A549 (cell line): ENCODE measurements around the gene TRIM65. TPM values are rescaled to one million over a fixed set of nuclear protein-coding genes. Genes with fewer than 3 reads are reported as not detected.

Experiments used
- ATAC-seq, 2 experiments: fragments of 200-7000 bp in 1 of 2; fragments of >200 bp in 1 of 2; cut with Nextera tagmentation in 1 of 2; cut with Tn5 transposase in 1 of 2; 3 replicates each; pipeline versions ENCODE4 v1.8.0 to v1.9.1; 2018 to 2020; ENCODE audit warnings: mild to moderate bottlenecking in 1 of 2, moderate library complexity in 1 of 2
- CTCF ChIA-PET: fragments of 300-600 bp; sonication (Branson Sonifier 250); formaldehyde crosslinking; extraction: SDS; loops from one replicate; lab custom pipeline; 2021; ENCODE audit warnings: antibody characterized with exemption, inconsistent platforms; lab: Yijun Ruan, JAX
- POLR2A ChIA-PET: fragments of 350-600 bp; formaldehyde crosslinking; extraction: SDS; loops from one replicate; lab custom pipeline; 2021; ENCODE audit warnings: antibody characterized with exemption, inconsistent platforms; lab: Yijun Ruan, JAX
- DNase-seq, 2 experiments: peaks; one replicate each; pipeline versions ENCODE4 v3.0.0 to v3.0.0-alpha.2; 2011 to 2016; ENCODE audit warnings: low read depth in 1 of 2, low spot score in 1 of 2
- FAIRE-seq: peaks from 2 replicates; lab custom pipeline; 2011; peaks lifted over from hg19 to GRCh38; lab: Jason Lieb, UNC
- H3K27ac ChIP-seq, 2 experiments: fragments of >200 bp; sonication (Bioruptor Twin); formaldehyde crosslinking; 3 replicates each; pipeline ENCODE4 v1.5.1; 2016 to 2017
- H3K4me1 ChIP-seq: fragments of >200 bp; sonication (Bioruptor Twin); formaldehyde crosslinking; 3 replicates; pipeline ENCODE4 v1.6.1; 2016
- H3K4me2 ChIP-seq: fragments of >200 bp; sonication (Bioruptor Twin); formaldehyde crosslinking; 3 replicates; pipeline ENCODE4 v1.6.1; 2016
- H3K4me3 ChIP-seq: fragments of >200 bp; sonication (Bioruptor Twin); formaldehyde crosslinking; 3 replicates; pipeline ENCODE4 v1.5.1; 2016
- H3K9me3 ChIP-seq: fragments of >200 bp; sonication (Bioruptor Twin); formaldehyde crosslinking; 3 replicates; pipeline ENCODE4 v1.6.1; 2016
- CBX2 ChIP-seq: fragments of 200-600 bp; sonication (generic); IDR thresholded peaks from 2 replicates; pipeline ENCODE4 v1.6.1; 2016; ENCODE audit warnings: low read depth, mild to moderate bottlenecking, borderline replicate concordance
- CBX8 ChIP-seq: fragments of 200-600 bp; sonication (generic); IDR thresholded peaks from 2 replicates; pipeline ENCODE4 v1.6.1; 2016
- CEBPB ChIP-seq, 2 experiments: fragments of >200 bp in 1 of 2; sonication (Bioruptor Twin) in 1 of 2; formaldehyde crosslinking in 1 of 2; IDR thresholded peaks; 2 replicates each; pipeline ENCODE4 v1.6.1; 2012 to 2016
- CHD2 ChIP-seq: fragments of 150-350 bp; IDR thresholded peaks from 2 replicates; pipeline ENCODE4 v1.6.1; 2014; ENCODE audit warnings: low read length; ENCODE audit not compliant: partially characterized antibody
- EP300 ChIP-seq, 2 experiments: fragments of >200 bp; sonication (Bioruptor Twin); formaldehyde crosslinking; IDR thresholded peaks; 2 replicates in 1 of 2; 3 replicates in 1 of 2; pipeline ENCODE4 v1.6.1; 2016 to 2017
- FOXS1 ChIP-seq: fragments of 250-450 bp; sonication (Bioruptor Pico); IDR thresholded peaks from 2 replicates; pipeline ENCODE4 v1.5.0; 2020; ENCODE audit warnings: mild to moderate bottlenecking, moderate library complexity
- GATA3 ChIP-seq: IDR thresholded peaks from 2 replicates; pipeline ENCODE4 v1.6.1; 2012; ENCODE audit warnings: borderline replicate concordance
- HEYL ChIP-seq: fragments of 250-450 bp; sonication (Bioruptor Pico); IDR thresholded peaks from 2 replicates; pipeline ENCODE4 v1.8.0; 2021; ENCODE audit warnings: mild to moderate bottlenecking, moderate library complexity
- HOXB13 ChIP-seq: fragments of 250-450 bp; sonication (Bioruptor Pico); IDR thresholded peaks from 2 replicates; pipeline ENCODE4 v1.5.0; 2020; ENCODE audit warnings: low read depth, mild to moderate bottlenecking, moderate library complexity
- HOXB5 ChIP-seq: fragments of 250-450 bp; sonication (Bioruptor Pico); IDR thresholded peaks from 2 replicates; pipeline ENCODE4 v1.5.0; 2020; ENCODE audit warnings: mild to moderate bottlenecking, moderate library complexity
- JUN ChIP-seq, 2 experiments: fragments of >200 bp; sonication (Bioruptor Twin); formaldehyde crosslinking; IDR thresholded peaks; 2 replicates in 1 of 2; 3 replicates in 1 of 2; pipeline ENCODE4 v1.6.1; 2016 to 2017
- KDM5A ChIP-seq: fragments of 200-600 bp; sonication (generic); IDR thresholded peaks from 2 replicates; pipeline ENCODE4 v1.6.1; 2016; ENCODE audit warnings: antibody characterized with exemption, mild to moderate bottlenecking
- MAFK ChIP-seq: fragments of 450-650 bp; IDR thresholded peaks from 2 replicates; pipeline ENCODE4 v1.6.1; 2014; ENCODE audit not compliant: partially characterized antibody
- MYC ChIP-seq: IDR thresholded peaks from 2 replicates; pipeline ENCODE4 v1.6.1; 2012; ENCODE audit warnings: mild to moderate bottlenecking, inconsistent platforms, low read length, improper control_type of control experiment, borderline replicate concordance
- NPAS2 ChIP-seq: fragments of 250-450 bp; sonication (Bioruptor Pico); IDR thresholded peaks from 2 replicates; pipeline ENCODE4 v1.8.0; 2022; ENCODE audit warnings: mild to moderate bottlenecking, moderate library complexity, borderline replicate concordance
- POLR2AphosphoS2 ChIP-seq: conservative IDR thresholded peaks from 2 replicates; pipeline ENCODE4 v1.6.1; 2012; ENCODE audit warnings: low read length, improper control_type of control experiment, inconsistent platforms
- RARB ChIP-seq: fragments of 250-450 bp; sonication (Bioruptor Pico); IDR thresholded peaks from 2 replicates; pipeline ENCODE4 v1.8.0; 2021; ENCODE audit warnings: mild to moderate bottlenecking, moderate library complexity
- RCOR1 ChIP-seq: fragments of 150-350 bp; IDR thresholded peaks from 2 replicates; pipeline ENCODE4 v1.6.1; 2014; ENCODE audit warnings: antibody characterized with exemption, low read length, low read depth
- RFX5 ChIP-seq: fragments of 450-650 bp; IDR thresholded peaks from 2 replicates; pipeline ENCODE4 v1.7.1; 2014; ENCODE audit warnings: antibody characterized with exemption, mild to moderate bottlenecking, moderate library complexity
- RNF2 ChIP-seq: fragments of 200-600 bp; sonication (generic); IDR thresholded peaks from 2 replicates; pipeline ENCODE4 v1.6.1; 2016; ENCODE audit warnings: low read depth, mild to moderate bottlenecking, antibody characterized with exemption, moderate library complexity, borderline replicate concordance
- SREBF2 ChIP-seq: fragments of 450-650 bp; IDR thresholded peaks from 2 replicates; pipeline ENCODE4 v1.6.1; 2014; ENCODE audit warnings: mild to moderate bottlenecking, moderate library complexity
- ZFP36 ChIP-seq: fragments of 450-650 bp; IDR thresholded peaks from 2 replicates; pipeline ENCODE4 v1.6.1; 2014; ENCODE audit warnings: borderline replicate concordance; ENCODE audit not compliant: partially characterized antibody
- WGBS: methylation state at CpG from one replicate; pipeline ENCODE4 v1.1.6; 2017; ENCODE audit errors: missing lambda C conversion rate; 5-methylcytosine and 5-hydroxymethylcytosine counted together
- polyA plus RNA-seq, 4 experiments: library from polyadenylated mRNA; depleted of rRNA in 3 of 4; stranded (reverse); fragments of >200 nt; fragmentation: RNase III in 1 of 4; extraction: RNeasy Plus Mini Kit Qiagen cat#74134 plus additional on column Dnase treatment in 1 of 4; gene quantifications; 2 replicates in 3 of 4; 3 replicates in 1 of 4; pipeline ENCODE4 v1.2.3, GENCODE V29; 2011 to 2017
- TF ChIP-seq, protein P1 (sequence below): fragments of 150-350 bp; IDR thresholded peaks from 2 replicates; pipeline ENCODE4 v1.6.1; 2014; ENCODE audit warnings: low read depth, mild to moderate bottlenecking, low read length
- TF ChIP-seq, protein P2 (sequence below): fragments of 450-650 bp; IDR thresholded peaks from 2 replicates; pipeline ENCODE4 v1.6.1; 2014; ENCODE audit warnings: antibody characterized with exemption
- TF ChIP-seq, protein P3 (sequence below): IDR thresholded peaks from 2 replicates; pipeline ENCODE4 v1.6.1; 2012

Gene TRIM65
- polyA plus RNA-seq, 2 of the 4 experiments (the other 2 are of a cell fraction) = 13.5 to 30.2 TPM

DNA sequence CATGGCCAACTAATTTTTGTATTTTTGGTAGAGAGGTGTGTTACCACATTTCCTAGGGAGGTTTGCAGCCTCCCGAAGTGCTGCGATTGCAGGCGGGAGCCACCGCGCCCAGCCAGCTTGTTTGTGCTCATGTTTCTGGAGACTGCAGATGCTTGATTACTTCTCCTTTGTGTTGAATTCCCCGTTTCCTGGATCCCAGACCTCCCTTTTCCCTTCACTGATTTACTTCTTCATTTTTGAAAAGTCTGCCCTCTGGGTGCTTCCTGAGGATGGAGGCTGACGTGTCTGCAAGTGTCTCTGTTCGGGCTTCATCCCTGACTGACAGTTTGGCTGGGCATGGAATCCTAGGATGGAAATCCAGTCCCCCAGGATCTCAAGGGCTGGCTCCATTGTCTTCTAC, 11.3 kb downstream of the TRIM65 start:
- CTCF ChIA-PET = interaction anchor here (0.7 to 22.8 kb wide), 4 partner anchors 8 to 29 kb away, joined by 3 to 513 read pairs (median 258); partner anchors contain the start of genes MRPL38, TRIM47 and TRIM65
- Histone ChIP-seq H3K4me3 (no peak overlapping the region), H3K4me1 (no peaks in the 10 kb centered on the region), H3K4me2 (no peak overlapping the region), H3K9me3 (no peaks in the 10 kb centered on the region), H3K27ac (no peak overlapping the region)
- DNase-seq = no peak
- 90% methylated on average over 8 of the region's 8 CpGs for whole genome bisulfite sequencing
- ATAC-seq = no peak
- TF ChIP-seq SREBF2 (no peak), NPAS2 (CRISPR knock-in tag) (no peak), MYC (no peak), HOXB5 (CRISPR knock-in tag) (no peak), RARB (no peak), CBX8 (no peak), JUN (IDR thresholded peaks at IDR 0.05) (no peak), CHD2 (no peak), HOXB13 (CRISPR knock-in tag) (no peak), FOXS1 (CRISPR knock-in tag) (no peak), POLR2AphosphoS2 (no peak)
- TF ChIP-seq, protein P1, sequence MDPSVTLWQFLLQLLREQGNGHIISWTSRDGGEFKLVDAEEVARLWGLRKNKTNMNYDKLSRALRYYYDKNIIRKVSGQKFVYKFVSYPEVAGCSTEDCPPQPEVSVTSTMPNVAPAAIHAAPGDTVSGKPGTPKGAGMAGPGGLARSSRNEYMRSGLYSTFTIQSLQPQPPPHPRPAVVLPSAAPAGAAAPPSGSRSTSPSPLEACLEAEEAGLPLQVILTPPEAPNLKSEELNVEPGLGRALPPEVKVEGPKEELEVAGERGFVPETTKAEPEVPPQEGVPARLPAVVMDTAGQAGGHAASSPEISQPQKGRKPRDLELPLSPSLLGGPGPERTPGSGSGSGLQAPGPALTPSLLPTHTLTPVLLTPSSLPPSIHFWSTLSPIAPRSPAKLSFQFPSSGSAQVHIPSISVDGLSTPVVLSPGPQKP = no peak
- TF ChIP-seq, protein P2, sequence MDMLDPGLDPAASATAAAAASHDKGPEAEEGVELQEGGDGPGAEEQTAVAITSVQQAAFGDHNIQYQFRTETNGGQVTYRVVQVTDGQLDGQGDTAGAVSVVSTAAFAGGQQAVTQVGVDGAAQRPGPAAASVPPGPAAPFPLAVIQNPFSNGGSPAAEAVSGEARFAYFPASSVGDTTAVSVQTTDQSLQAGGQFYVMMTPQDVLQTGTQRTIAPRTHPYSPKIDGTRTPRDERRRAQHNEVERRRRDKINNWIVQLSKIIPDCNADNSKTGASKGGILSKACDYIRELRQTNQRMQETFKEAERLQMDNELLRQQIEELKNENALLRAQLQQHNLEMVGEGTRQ = no peak
- TF ChIP-seq, protein P3, sequence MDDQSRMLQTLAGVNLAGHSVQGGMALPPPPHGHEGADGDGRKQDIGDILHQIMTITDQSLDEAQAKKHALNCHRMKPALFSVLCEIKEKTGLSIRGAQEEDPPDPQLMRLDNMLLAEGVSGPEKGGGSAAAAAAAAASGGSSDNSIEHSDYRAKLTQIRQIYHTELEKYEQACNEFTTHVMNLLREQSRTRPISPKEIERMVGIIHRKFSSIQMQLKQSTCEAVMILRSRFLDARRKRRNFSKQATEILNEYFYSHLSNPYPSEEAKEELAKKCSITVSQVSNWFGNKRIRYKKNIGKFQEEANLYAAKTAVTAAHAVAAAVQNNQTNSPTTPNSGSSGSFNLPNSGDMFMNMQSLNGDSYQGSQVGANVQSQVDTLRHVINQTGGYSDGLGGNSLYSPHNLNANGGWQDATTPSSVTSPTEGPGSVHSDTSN = no peak
- FAIRE-seq = no peak
- POLR2A ChIA-PET = interaction anchor here (0.9 kb wide), 1 partner anchor 11 kb away, joined by 3 read pairs; the partner anchor contains the start of gene TRIM65

DNA sequence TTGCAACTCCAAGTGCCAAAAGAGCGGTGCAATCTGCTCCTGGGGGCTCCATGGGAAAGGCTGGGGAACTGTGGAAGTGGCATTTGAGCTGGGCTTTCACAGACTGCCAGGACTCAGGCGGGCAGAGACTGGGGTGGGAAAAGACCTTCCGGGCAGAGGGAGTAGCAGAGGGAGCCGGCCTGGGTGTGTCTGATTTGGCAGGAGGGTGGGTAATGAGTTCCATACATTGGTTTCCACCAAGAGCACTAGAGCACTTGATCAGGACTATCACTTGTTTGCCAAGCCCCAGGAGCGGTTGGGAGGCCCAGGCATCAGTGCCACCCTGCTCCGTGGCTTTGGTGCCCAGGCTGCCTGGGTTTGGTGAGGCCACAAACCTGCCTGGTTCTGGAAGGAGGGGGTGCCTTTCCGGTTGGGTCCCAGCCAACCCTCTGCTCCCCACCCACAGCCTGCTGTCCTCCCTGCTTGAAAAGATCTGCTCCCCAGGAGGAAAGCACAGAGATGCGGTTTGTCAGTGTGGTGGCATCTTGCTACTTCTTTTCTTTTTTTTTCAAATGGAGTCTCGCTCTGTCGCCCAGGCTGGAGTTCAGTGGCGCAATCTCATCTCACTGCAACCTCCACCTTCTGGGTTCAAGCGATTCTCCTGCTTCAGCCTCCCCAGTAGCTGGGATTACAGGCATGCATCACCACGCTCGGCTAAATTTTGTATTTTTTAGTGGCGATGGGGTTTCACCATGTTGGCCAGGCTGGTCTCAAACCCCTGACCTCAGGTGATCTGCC, 14.9 kb downstream of the TRIM65 start:
- no peak for TF ChIP-seq CBX2
- TF ChIP-seq, protein P3 = no peak
- H3K9me3 ChIP-seq = no peaks in the 10 kb centered on the region
- no peak overlapping the region for H3K4me2 ChIP-seq
- ChIA-PET CTCF (interaction anchor here (1.0 to 22.8 kb wide), 4 partner anchors 14 to 134 kb away, joined by 4 to 513 read pairs (median 7); partner anchors contain the start of genes MRPL38, TRIM65 and WBP2), POLR2A (interaction anchor here (1.8 to 2.3 kb wide), 2 partner anchors 14 to 102 kb away, joined by 9 to 15 read pairs; partner anchors contain the start of gene TRIM65)
- ATAC-seq = no peak
- H3K4me1 ChIP-seq = peaks cover 7% of the 10 kb centered on the region
- no peak overlapping the region for H3K4me3 ChIP-seq
- H3K27ac ChIP-seq = no peak overlapping the region
- 89% methylated on average over 15 of the region's 15 CpGs for WGBS
- FAIRE-seq = no peak
- no peak for DNase-seq

DNA sequence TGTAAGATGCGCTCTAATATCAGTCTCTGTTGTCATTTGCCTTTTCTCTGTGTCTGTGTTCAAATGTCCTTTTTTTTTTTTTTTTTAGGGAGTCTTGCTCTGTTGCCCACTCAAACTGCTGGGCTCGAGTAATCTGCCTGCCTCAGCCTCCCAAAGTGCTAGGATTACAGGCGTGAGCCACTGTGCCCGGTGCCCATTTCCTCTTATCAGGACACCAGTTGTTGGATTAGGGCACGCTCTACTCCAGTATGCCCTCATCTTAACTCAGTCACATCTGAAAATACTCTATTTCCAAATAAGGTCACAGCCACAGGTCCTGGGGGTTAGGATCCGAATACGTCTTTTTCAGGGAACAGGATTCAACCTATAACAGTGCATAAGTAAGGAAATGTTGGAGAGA, 16.5 kb downstream of the TRIM65 start:
- no peak overlapping the region for H3K4me3 ChIP-seq
- H3K4me1 ChIP-seq = peaks cover 23% of the 10 kb centered on the region
- no peaks in the 10 kb centered on the region for H3K9me3 ChIP-seq
- ChIA-PET POLR2A (interaction anchor here (0.9 kb wide), 1 partner anchor 17 kb away, joined by 5 read pairs; the partner anchor contains the start of gene TRIM65), CTCF (interaction anchor here (0.8 to 22.8 kb wide), 8 partner anchors 13 to 133 kb away, joined by 3 to 513 read pairs (median 11); partner anchors contain the start of genes GALK1, MRPL38 and TRIM65)
- H3K27ac ChIP-seq = no peak overlapping the region
- no peak for FAIRE-seq
- 80% methylated on average over 7 of the region's 7 CpGs for WGBS
- ATAC-seq = no peak
- DNase-seq = no peak
- no peak overlapping the region for H3K4me2 ChIP-seq
- no peak for TF ChIP-seq GATA3
- TF ChIP-seq HEYL (CRISPR knock-in tag) = no peak
- TF ChIP-seq JUN (IDR thresholded peaks at IDR 0.05) = no peak
- no peak for TF ChIP-seq RNF2
- no peak for TF ChIP-seq RFX5
- TF ChIP-seq CBX8 = no peak
- TF ChIP-seq MAFK = no peak
- TF ChIP-seq HOXB13 (CRISPR knock-in tag) = no peak
- TF ChIP-seq CHD2 = no peak
- TF ChIP-seq CEBPB (IDR thresholded peaks at IDR 0.05) = no peak
- no peak for TF ChIP-seq HOXB5 (CRISPR knock-in tag)
- no peak for TF ChIP-seq RCOR1
- TF ChIP-seq KDM5A = no peak
- TF ChIP-seq ZFP36 = no peak
- TF ChIP-seq, protein P1 = no peak
- TF ChIP-seq EP300 (IDR thresholded peaks at IDR 0.05) = no peak
